NOMO-1 treated with dmso at 0.1 percent for 144 hours (cell line): ENCODE measurements around the gene IQSEC1.

Source experiments
- DNase-seq: peaks from one replicate; lab custom pipeline; 2025; ENCODE audit not compliant: unreplicated experiment; lab: John Stamatoyannopoulos, UW

The IQSEC1 gene

DNA sequence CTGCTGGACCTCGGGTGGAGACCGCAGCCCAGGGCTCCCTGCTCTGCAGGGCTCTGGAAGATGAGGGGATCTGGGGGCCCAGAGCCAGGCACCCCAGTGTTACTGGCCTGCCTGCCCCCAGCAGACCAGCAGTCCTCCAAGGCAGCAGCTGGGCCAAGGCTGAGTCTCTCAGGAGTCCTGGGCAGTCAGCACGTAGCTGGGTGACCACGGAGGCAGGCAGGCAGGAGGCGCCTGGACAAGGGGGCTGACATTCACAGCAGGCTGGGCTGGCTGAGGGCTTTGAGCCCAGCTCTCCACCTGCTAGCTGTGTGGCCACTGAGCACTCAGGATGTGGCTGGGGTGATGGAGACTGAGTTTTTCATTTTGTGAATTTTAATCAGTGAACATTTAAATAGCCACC, 67.9 kb downstream of the IQSEC1 start:
- no peak for DNase-seq

DNA sequence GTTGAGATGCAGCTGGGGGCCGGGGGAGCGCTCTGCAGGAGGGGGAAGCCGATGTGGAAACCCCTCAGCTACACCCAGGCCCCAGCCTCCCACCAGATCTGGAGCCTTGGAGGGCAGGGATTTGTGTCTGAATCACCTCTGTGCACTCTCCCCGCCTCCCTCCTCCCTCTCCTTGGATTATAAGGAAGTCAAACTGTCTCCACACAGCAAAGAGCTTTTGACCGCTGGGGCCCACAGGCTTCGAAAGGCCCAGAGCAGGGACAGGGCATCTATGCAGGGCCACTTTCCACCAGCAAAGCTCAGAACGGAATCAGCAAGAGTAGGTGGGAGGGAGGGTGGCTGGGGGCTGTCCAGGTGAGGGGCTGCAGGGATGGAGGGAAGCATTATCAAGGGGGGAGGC, 68.9 kb downstream of the IQSEC1 start:
- peak; percentile 27 for DNase-seq

DNA sequence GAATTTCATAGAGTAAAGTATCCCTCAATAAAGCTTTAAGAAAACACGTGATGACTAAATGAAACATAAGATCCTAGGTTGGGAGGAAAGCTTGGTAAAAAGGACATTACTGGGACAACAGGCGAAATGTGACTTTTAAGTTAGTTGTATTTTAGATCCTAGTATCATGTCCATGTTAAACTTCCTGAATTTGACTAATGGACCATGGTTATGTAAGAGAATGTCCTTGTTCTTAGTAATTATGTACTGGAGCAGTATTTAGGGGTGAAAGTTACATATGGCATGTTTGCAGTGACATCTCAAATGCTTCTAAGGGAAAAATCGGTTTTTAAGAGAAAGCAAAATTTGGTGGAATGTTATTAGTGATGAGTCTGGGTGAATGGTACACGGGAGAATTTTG, 69.6 kb downstream of the IQSEC1 start:
- no peak for DNase-seq

GRCh38 chr3:13002398-13003124, 70.7 kb downstream of the IQSEC1 start:
- no peak for DNase-seq

DNA sequence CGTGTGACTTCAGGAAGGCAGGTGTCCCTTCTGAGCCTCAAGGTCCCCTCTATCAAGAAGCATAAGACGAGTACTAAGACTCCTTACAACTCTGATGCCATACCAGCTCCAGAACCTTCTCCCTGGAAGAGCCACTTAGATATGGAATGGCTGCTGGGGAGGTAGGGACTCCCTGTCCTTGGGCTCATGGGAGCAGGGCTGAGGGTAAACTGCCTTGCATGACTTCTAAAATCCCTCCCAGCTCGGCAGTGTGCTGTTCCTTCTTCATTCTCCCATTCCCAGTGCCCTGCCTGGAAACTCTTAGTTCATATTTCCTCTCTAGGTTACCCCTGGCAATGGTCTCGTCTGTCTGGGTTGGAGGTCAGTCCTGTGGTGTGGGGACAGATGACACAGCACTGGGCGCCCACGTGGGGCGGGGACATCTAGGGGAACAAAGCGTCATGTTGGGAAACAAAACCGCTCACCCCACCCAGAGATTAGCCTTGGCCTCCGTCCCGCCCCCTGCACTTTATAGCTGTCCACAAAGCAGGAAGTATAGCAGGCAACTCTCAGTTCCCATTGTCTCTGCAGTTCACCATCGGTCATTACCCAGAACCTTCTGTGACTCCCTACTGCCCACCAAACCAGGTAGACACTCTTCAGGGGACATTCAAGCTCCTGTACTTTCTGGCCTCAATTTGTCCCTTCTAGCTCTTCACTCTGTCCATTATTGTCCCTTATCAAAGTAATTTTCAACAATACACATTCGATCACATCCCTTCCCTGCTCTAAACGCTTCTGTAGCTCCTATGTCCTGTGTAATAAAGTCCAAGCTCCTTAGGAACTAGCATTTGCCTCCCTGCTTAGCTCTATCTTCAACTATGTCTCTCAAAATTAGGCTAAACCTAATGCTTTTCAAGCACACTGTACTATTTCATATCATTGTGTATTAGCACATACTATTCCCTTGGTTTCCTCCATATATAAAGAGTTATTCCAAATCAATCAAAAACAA, 73.8 kb downstream of the IQSEC1 start:
- peak; percentile 96 for DNase-seq

DNA sequence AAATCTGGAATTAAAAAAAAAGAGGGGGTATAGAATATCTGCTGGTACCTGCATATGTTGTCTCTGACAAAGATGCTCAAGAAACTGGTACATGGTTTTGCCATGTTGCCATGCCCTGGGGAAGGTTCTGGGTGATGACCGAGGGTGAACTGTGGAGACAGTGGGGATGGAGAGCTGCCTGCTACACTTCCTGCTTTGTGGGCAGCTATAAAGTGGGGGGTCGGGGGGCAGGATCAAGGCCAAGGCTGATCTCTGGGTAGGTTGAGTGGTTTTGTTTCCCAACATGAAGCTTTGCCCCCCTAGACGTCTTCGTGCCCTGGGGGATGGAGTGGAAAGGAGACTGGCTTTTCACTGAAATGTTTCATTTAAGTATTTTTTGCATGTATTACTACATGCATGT, 74.6 kb downstream of the IQSEC1 start:
- DNase-seq, result no peak

DNA sequence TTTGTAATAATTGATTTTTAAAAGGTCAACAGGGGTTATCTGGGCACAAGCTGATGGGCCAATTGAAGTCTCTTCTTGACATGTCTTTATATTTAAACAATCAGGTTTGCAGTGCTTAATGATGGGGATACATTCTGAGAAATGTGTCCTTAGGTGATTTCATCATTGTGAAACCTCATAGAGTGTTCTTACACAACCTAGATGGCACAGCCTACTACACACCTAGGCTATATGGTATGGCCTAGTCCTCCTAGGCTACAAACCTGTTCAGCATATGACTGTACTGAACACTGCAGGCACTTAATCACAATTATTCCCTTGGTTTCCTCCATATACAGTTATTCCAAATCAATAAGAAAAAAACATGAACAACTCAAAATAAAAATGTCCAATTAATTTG, 75.8 kb downstream of the IQSEC1 start:
- DNase-seq, result no peak

DNA sequence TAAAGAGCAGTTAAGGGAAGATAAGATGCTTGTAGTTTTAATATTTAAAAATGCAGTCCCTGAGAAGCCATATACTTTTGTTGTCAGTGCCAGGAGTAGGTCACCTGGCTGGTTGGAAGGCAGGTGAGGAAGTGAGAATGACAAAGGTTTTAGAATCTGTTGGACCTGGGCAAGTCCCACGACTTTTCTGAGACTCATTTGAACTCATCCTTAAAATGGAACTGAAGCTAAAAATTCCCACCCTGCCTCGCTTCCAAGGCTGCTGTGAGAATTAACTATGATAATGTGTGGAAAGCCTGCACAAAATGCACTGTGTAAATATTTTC, 77.1 kb downstream of the IQSEC1 start:
- DNase-seq, result no peak

- DNase-seq, result no peak
Measured at GRCh38 chr3:12995389-12996180, 77.6 kb downstream of the IQSEC1 start.

GRCh38 chr3:12994607-12995388, 78.4 kb downstream of the IQSEC1 start:
- DNase-seq, result peak; percentile 86

- no peak for DNase-seq
Measured at GRCh38 chr3:12994357-12994606, 78.9 kb downstream of the IQSEC1 start.

- DNase-seq, result no peak
Measured at GRCh38 chr3:12993517-12994356, 79.5 kb downstream of the IQSEC1 start.

- no peak for DNase-seq
Measured at GRCh38 chr3:12992629-12993516, 80.4 kb downstream of the IQSEC1 start.

- no peak for DNase-seq
Measured at GRCh38 chr3:12991861-12992281, 81.4 kb downstream of the IQSEC1 start.

- no peak for DNase-seq
Measured at GRCh38 chr3:12991481-12991837, 81.8 kb downstream of the IQSEC1 start.

DNA sequence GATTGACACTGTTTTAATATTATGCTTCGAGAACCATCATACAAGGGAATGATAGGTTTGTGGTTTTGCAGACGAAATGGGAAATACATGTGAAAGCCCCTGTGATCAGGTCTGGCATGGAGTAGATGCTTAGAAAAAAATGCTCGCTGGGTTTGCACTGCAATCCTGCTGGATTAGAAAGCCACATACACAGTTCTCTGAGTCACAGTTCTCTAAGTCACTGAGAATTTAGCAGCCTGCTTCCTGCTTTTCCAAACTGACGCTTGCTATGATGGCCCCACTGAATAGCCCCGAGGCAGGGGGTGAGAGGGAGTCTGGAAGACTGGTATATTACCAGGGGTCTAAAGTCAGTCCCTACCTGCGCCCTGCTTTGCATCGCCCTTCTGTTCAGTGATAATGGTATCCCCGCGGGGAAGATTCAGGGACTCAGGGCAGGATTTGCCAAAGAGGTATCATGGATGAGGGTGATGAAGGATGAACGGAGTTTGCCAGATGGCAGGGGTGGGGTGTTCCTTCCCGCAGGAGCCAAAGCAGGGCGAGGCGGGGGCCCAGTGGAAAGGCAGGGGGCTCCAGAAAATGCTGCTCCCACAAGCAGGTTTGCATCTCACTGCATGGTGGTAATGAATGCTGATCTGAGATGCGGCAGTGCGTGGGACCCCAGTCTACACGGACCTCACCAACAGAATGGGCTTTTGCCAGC, 82.3 kb downstream of the IQSEC1 start:
- DNase-seq, result no peak

DNA sequence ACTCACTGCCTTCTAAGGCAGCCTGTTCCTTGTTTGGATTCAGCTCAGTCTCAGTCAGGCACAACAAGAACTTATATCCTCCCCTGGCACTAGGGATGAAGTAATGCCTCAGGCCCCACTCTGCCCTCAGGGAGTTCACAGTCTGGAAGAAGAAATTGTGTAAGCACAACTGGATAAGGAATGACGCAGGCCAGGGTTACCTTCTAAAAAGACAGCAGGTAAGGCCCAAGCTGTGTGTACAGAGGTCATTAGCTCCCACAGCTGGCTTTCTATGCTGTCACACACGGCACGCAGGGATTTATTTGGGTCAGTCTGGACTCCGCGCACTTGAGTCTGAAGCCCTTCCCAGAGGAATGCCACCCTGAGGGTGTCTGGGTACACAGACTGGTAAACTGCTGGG, 82.9 kb downstream of the IQSEC1 start:
- no peak for DNase-seq

- DNase-seq, result no peak
Measured at GRCh38 chr3:12988728-12989454, 84.3 kb downstream of the IQSEC1 start.
